ENCODE data around the gene KRT12.

- TF ChIP-seq CTCF (conservative IDR thresholded peaks at IDR 0.05 in 1 of 2, IDR thresholded peaks at IDR 0.05 in 1 of 2; ENCODE audit: low read depth in 1 of 2, low read length in 2 of 2) (no peak), EZH2 (IDR thresholded peaks at IDR 0.05; ENCODE audit: low read length, missing control alignments) (no peak)
Observed at GRCh38 chr17:40879026-40879425, 12.0 kb upstream of the KRT12 start.
